ENCODE measurements around the gene CLASRP. TPM values are rescaled to one million over a fixed set of nuclear protein-coding genes. Genes with fewer than 3 reads are reported as not detected.

Gene CLASRP
- polyA plus RNA-seq, 1 donor from 2014 or later: 27.0 TPM

GRCh38 chr19:45094707-45095106, 55.9 kb downstream of the CLASRP start:
- Mint-ChIP-seq H3K9me3 (no peaks in the 10 kb centered on the region), H3K36me3 (peaks cover 8% of the 10 kb centered on the region), H3K4me1 (peaks cover 35 to 54% (median 37%) of the 10 kb centered on the region in 3 donors), H3K27me3 (no peaks in the 10 kb centered on the region), H3K27ac (peak overlapping the region in 1 of 3 donors; percentile 27), H3K4me3 (peak overlapping the region; percentile 84 to 95 (median 91))

GRCh38 chr19:45095496-45096413, 56.9 kb downstream of the CLASRP start:
- peaks cover 38 to 52% (median 41%) of the 10 kb centered on the region in 3 donors for H3K4me1 Mint-ChIP-seq
- no peaks in the 10 kb centered on the region for H3K27me3 Mint-ChIP-seq
- H3K9me3 Mint-ChIP-seq: no peaks in the 10 kb centered on the region
- H3K27ac Mint-ChIP-seq: peak overlapping the region; percentile 67 to 81 (median 67)
- peaks cover 8% of the 10 kb centered on the region for H3K36me3 Mint-ChIP-seq
- peak overlapping the region in 2 of 4 donors; percentile 13 to 28 for H3K4me3 Mint-ChIP-seq

- Mint-ChIP-seq H3K27ac (peak overlapping the region in 1 of 3 donors; percentile 81), H3K4me1 (peaks cover 35 to 52% (median 36%) of the 10 kb centered on the region in 3 donors), H3K27me3 (no peaks in the 10 kb centered on the region), H3K36me3 (peaks cover 7% of the 10 kb centered on the region), H3K9me3 (no peaks in the 10 kb centered on the region), H3K4me3 (peak overlapping the region in 2 of 4 donors; percentile 37 to 76)
These were observed 57.9 kb downstream of the CLASRP start for GRCh38 chr19:45096700-45097099.

- Mint-ChIP-seq H3K9me3 (no peaks in the 10 kb centered on the region), H3K27ac (peak overlapping the region in 2 of 3 donors; percentile 13 to 70), H3K36me3 (peaks cover 7% of the 10 kb centered on the region), H3K4me3 (peak overlapping the region in 1 of 4 donors; percentile 76), H3K27me3 (no peaks in the 10 kb centered on the region), H3K4me1 (peaks cover 33 to 55% (median 34%) of the 10 kb centered on the region in 3 donors)
These were observed 58.6 kb downstream of the CLASRP start for GRCh38 chr19:45097450-45097775.

GRCh38 chr19:45097776-45098520, 59.1 kb downstream of the CLASRP start:
- Mint-ChIP-seq H3K36me3 (peaks cover 5% of the 10 kb centered on the region), H3K9me3 (no peaks in the 10 kb centered on the region), H3K4me1 (peaks cover 28 to 53% (median 30%) of the 10 kb centered on the region in 3 donors), H3K4me3 (peak overlapping the region in 2 of 4 donors; percentile 22 to 76), H3K27ac (peak overlapping the region; percentile 13 to 70 (median 59)), H3K27me3 (no peaks in the 10 kb centered on the region)

GRCh38 chr19:45098521-45099466, 59.9 kb downstream of the CLASRP start:
- Mint-ChIP-seq H3K27ac (peak overlapping the region; percentile 53 to 70 (median 59)), H3K4me3 (peak overlapping the region in 2 of 4 donors; percentile 53 to 68), H3K36me3 (peaks cover 3% of the 10 kb centered on the region), H3K27me3 (no peaks in the 10 kb centered on the region), H3K9me3 (no peaks in the 10 kb centered on the region), H3K4me1 (peaks cover 27 to 53% (median 32%) of the 10 kb centered on the region in 3 donors)

GRCh38 chr19:45099467-45100191, 60.8 kb downstream of the CLASRP start:
- no peaks in the 10 kb centered on the region for H3K27me3 Mint-ChIP-seq
- peak overlapping the region in 1 of 3 donors; percentile 53 for H3K27ac Mint-ChIP-seq

GRCh38 chr19:45100201-45100600, 61.4 kb downstream of the CLASRP start:
- peak overlapping the region in 1 of 4 donors; percentile 34 for H3K4me3 Mint-ChIP-seq
- H3K27ac Mint-ChIP-seq: no peak overlapping the region

More at GRCh38 chr19:45099467-45100191, 60.8 kb downstream of the CLASRP start:
- peaks cover 3% of the 10 kb centered on the region for H3K36me3 Mint-ChIP-seq
- H3K4me3 Mint-ChIP-seq: peak overlapping the region in 2 of 4 donors; percentile 13 to 72
- H3K9me3 Mint-ChIP-seq: no peaks in the 10 kb centered on the region
- peaks cover 30 to 54% (median 33%) of the 10 kb centered on the region in 3 donors for H3K4me1 Mint-ChIP-seq

GRCh38 chr19:45100846-45101252, 62.0 kb downstream of the CLASRP start:
- H3K27ac Mint-ChIP-seq: peak overlapping the region in 1 of 3 donors; percentile 69
- peak overlapping the region in 2 of 4 donors; percentile 15 to 34 for H3K4me3 Mint-ChIP-seq
- peaks cover 2% of the 10 kb centered on the region for H3K36me3 Mint-ChIP-seq
- no peaks in the 10 kb centered on the region for H3K27me3 Mint-ChIP-seq
- H3K4me1 Mint-ChIP-seq: peaks cover 32 to 59% (median 36%) of the 10 kb centered on the region in 3 donors
- no peaks in the 10 kb centered on the region for H3K9me3 Mint-ChIP-seq

More at GRCh38 chr19:45100201-45100600, 61.4 kb downstream of the CLASRP start:
- Mint-ChIP-seq H3K4me1 (peaks cover 30 to 55% (median 38%) of the 10 kb centered on the region in 3 donors), H3K9me3 (no peaks in the 10 kb centered on the region), H3K27me3 (no peaks in the 10 kb centered on the region), H3K36me3 (peaks cover 2% of the 10 kb centered on the region)

- H3K27me3 Mint-ChIP-seq: no peaks in the 10 kb centered on the region
- no peaks in the 10 kb centered on the region for H3K9me3 Mint-ChIP-seq
- H3K36me3 Mint-ChIP-seq: peaks cover 2% of the 10 kb centered on the region
- H3K27ac Mint-ChIP-seq: peak overlapping the region in 1 of 3 donors; percentile 9
- peaks cover 26 to 49% (median 26%) of the 10 kb centered on the region in 3 donors for H3K4me1 Mint-ChIP-seq
- no peak overlapping the region for H3K4me3 Mint-ChIP-seq
These were observed 63.0 kb downstream of the CLASRP start for GRCh38 chr19:45101806-45102205.

- H3K36me3 Mint-ChIP-seq: peaks cover 2% of the 10 kb centered on the region
- H3K27me3 Mint-ChIP-seq: no peaks in the 10 kb centered on the region
- H3K4me3 Mint-ChIP-seq: peak overlapping the region in 1 of 4 donors; percentile 51
- H3K27ac Mint-ChIP-seq: no peak overlapping the region
- H3K9me3 Mint-ChIP-seq: no peaks in the 10 kb centered on the region
- peaks cover 24 to 46% (median 26%) of the 10 kb centered on the region in 3 donors for H3K4me1 Mint-ChIP-seq
These were observed 63.6 kb downstream of the CLASRP start for GRCh38 chr19:45102481-45102880.

GRCh38 chr19:45103156-45103507, 64.3 kb downstream of the CLASRP start:
- Mint-ChIP-seq H3K36me3 (peaks cover 2% of the 10 kb centered on the region), H3K4me3 (peak overlapping the region; percentile 72 to 88 (median 77)), H3K27me3 (no peaks in the 10 kb centered on the region), H3K27ac (peak overlapping the region in 2 of 3 donors; percentile 78 to 93), H3K4me1 (peaks cover 26 to 39% (median 30%) of the 10 kb centered on the region in 3 donors), H3K9me3 (no peaks in the 10 kb centered on the region)

- H3K9me3 Mint-ChIP-seq: no peaks in the 10 kb centered on the region
- H3K27me3 Mint-ChIP-seq: no peaks in the 10 kb centered on the region
- H3K27ac Mint-ChIP-seq: peak overlapping the region; percentile 78 to 93 (median 92)
- H3K4me1 Mint-ChIP-seq: peaks cover 23 to 36% (median 30%) of the 10 kb centered on the region in 3 donors
- H3K4me3 Mint-ChIP-seq: peak overlapping the region; percentile 72 to 88 (median 77)
- H3K36me3 Mint-ChIP-seq: peaks cover 2% of the 10 kb centered on the region
These were observed 64.9 kb downstream of the CLASRP start for GRCh38 chr19:45103508-45104319.

Data from IgD-negative memory B cell (primary cell).